Stomach smooth muscle (tissue), 2 donors: ENCODE measurements around the gene SKAP2.

Experiments
- H3K27ac ChIP-seq: one replicate; pipeline ENCODE4 v1.7.0; 2013; ENCODE audit warnings: mild to moderate bottlenecking, low read length, inconsistent platforms
- H3K27me3 ChIP-seq, 2 donors: one replicate each; pipeline ENCODE4 v1.7.0; 2013; ENCODE audit warnings: low read length in 2 of 2; ENCODE audit not compliant: insufficient read depth in 2 of 2, control insufficient read depth in 1 of 2
- H3K36me3 ChIP-seq, 2 donors: one replicate each; pipeline ENCODE4 v1.7.0; 2013; ENCODE audit warnings: low read length in 2 of 2; ENCODE audit not compliant: control insufficient read depth in 2 of 2, insufficient read depth in 2 of 2
- H3K4me1 ChIP-seq: one replicate; pipeline ENCODE4 v1.7.0; 2013; ENCODE audit warnings: low read length; ENCODE audit not compliant: control insufficient read depth, insufficient read depth
- H3K4me3 ChIP-seq, 2 donors: one replicate each; pipeline ENCODE4 v1.7.0; 2013; ENCODE audit warnings: low read length in 2 of 2
- H3K9ac ChIP-seq, 2 donors: one replicate each; pipeline ENCODE4 v1.7.0; 2013; ENCODE audit warnings: low read length in 2 of 2, mild to moderate bottlenecking in 1 of 2
- H3K9me3 ChIP-seq, 2 donors: one replicate each; pipeline ENCODE4 v1.7.0; 2013; ENCODE audit warnings: low read length in 2 of 2; ENCODE audit not compliant: control insufficient read depth in 2 of 2
- donor health status: healthy.
- donor health status: Pancreatic carcinoma.

SKAP2 gene

DNA sequence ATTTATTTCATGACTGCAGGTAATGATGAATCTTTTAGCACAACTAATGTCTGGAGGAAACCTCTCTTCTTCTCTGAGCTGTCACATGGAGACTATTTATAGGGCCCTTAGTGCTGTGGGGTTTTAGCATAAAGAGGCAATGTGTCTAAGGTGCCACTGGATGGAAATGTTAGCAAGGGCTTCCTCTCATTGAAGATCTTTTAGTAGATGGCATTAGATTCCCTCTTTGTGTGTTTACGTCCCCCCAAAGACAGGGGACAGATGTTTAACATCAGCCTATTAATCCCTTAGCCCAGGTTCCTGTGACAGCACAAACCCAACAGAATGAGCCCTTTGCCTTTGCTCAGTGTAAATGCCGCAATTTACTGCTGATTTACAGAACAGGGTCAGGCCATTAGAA lies 208.6 kb downstream of the SKAP2 start:
- H3K27me3 ChIP-seq = no peaks in the 10 kb centered on the region
- H3K36me3 ChIP-seq = no peaks in the 10 kb centered on the region
- H3K4me1 ChIP-seq = no peaks in the 10 kb centered on the region
- no peaks in the 10 kb centered on the region for H3K9me3 ChIP-seq
- no peak overlapping the region for H3K4me3 ChIP-seq
- H3K27ac ChIP-seq = no peak overlapping the region
- no peak overlapping the region for H3K9ac ChIP-seq

DNA sequence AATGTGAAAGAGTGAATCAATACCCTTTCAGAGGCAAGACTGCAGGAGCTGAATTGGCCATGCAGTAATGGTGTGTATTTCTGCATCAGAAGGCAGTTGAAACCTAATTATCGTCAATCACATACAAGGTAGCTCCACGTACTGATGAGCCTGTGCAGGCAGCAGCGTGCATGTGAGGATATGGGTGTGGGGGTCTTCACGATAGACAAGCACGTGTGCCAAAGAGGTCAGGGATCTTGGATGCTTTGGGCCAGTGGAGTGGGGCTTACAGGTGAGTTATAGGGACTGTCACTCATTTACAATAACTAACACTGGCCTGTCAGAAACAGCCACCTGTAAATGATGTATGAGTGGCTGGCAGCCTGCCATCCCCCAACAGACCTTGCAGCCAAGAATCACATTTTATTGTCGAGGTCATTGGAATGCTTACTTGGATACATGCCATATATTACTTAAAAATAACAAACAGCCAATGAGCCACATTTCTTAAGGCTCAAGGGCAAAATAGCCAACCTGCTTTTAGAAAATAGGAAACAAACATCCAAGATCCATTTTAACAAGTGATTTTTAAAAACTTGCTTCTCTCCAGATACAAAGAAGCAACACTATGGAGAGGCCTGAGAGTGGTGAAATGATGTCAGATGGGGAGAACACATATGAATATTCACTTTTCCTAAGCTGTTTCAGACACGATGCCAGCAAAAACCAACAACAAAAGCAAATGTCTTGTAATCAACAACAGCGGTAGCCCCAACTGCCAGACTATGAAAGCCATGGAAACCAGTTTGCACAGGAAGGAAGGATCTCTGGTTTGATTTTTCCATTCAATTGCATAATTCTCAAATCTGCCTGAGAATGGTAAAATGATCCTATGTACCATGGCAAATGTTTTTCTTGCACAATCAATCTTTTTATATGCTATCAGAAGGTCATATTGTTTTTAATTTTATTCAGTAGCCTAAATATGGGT lies 210.7 kb downstream of the SKAP2 start:
- Histone ChIP-seq H3K4me3 (no peak overlapping the region), H3K36me3 (no peaks in the 10 kb centered on the region), H3K27ac (no peak overlapping the region)

DNA sequence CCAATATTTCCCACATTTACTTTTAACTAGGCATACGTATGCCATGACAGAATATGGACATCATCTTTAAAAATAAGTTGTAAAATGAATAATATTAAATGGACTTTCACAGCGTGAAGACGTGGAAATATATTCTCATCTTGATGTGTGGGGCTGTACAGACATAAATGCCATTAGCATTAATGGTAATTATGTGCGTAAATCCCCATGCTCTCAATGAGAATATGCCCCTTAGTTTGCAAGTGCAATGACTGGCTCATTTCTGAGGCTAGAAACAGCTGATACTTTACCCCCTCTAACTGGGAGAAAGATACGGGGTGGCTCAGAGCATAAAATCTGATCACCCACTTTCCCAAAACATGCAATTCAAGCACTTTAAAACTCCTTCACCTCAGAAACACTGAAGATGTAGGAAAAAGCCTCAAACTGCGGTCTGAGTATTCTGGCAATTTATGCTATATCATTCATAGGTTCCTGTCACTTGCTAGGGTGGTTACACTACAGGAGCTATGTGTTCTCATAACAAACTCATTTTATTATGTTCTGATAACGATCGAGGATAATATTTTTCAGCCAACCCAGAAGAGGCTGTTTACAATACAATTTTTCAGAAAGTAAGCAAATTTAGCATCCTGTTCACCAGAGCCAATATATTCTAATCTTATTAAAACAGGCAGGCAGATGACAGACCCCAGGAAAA lies 211.8 kb downstream of the SKAP2 start:
- H3K9ac ChIP-seq = no peak overlapping the region
- H3K27ac ChIP-seq = no peak overlapping the region
- H3K4me3 ChIP-seq = no peak overlapping the region
- no peaks in the 10 kb centered on the region for H3K27me3 ChIP-seq
- H3K9me3 ChIP-seq = no peaks in the 10 kb centered on the region
- no peaks in the 10 kb centered on the region for H3K4me1 ChIP-seq
- H3K36me3 ChIP-seq = no peaks in the 10 kb centered on the region

More for the DNA sequence above, 210.7 kb downstream of the SKAP2 start:
- H3K27me3 ChIP-seq = no peaks in the 10 kb centered on the region
- H3K9me3 ChIP-seq = no peaks in the 10 kb centered on the region
- H3K9ac ChIP-seq = no peak overlapping the region
- no peaks in the 10 kb centered on the region for H3K4me1 ChIP-seq

DNA sequence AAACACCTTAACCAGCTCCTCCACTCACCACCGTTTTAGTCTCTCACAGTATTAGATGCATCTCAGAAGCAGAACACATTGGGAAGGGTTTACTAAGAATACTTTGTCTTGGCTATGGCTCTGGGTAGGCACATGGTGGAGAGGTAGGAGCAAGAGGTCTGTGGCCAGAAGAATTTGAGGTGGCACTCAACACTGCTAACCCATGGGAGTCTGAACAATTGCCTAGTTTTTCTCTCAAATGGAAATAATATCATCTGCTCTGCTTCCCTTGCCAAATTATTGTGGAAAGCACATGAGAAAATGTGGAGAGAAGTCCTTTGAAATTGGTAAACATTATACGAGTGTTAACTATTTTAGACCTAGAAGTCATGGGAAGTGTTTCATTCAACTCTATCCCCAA lies 214.3 kb downstream of the SKAP2 start:
- no peaks in the 10 kb centered on the region for H3K27me3 ChIP-seq
- no peaks in the 10 kb centered on the region for H3K9me3 ChIP-seq
- H3K36me3 ChIP-seq = no peaks in the 10 kb centered on the region
- H3K9ac ChIP-seq = no peak overlapping the region
- no peaks in the 10 kb centered on the region for H3K4me1 ChIP-seq
- no peak overlapping the region for H3K27ac ChIP-seq
- no peak overlapping the region for H3K4me3 ChIP-seq

DNA sequence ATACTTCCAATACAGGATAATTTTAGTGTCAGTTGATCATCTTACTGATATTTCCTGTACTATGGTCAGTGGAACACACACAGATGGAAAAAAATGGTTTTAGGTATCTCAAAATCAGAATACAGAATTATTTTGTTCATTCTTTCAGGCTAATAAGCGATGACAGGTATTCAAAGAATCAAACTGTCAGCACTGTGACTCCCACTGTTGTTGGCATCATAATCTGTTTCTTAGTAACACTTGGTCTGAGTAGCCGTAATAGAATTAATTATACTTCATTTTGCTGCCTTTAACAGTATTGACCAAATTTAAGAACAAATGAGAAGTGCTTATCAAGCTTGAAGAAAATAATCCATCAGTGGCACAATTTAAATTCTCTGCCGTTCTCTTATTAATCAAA lies 215.0 kb downstream of the SKAP2 start:
- Histone ChIP-seq H3K27me3 (no peaks in the 10 kb centered on the region), H3K4me1 (no peaks in the 10 kb centered on the region), H3K36me3 (no peaks in the 10 kb centered on the region), H3K27ac (no peak overlapping the region), H3K9ac (no peak overlapping the region), H3K9me3 (no peaks in the 10 kb centered on the region), H3K4me3 (no peak overlapping the region)

DNA sequence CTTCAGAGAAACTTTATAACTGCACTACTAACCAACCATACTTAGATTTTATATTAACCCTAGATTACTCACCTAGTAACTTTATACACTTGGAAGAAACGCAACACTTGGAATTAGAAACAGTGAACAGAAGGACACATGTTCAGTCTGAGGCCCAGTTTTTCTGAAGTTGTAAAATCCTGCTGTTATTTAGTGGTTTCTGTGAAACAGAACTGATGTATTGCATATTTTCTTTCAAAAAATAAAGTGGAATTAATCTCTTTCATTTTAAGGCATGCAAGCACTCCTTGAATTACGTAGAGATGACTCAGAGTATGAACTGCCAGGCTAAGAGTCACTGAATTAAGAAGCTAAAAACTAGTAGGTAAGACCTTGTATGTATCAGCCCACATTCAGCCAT lies 215.8 kb downstream of the SKAP2 start:
- Histone ChIP-seq H3K4me3 (no peak overlapping the region), H3K9me3 (no peaks in the 10 kb centered on the region), H3K36me3 (no peaks in the 10 kb centered on the region), H3K27me3 (no peaks in the 10 kb centered on the region), H3K9ac (no peak overlapping the region), H3K4me1 (no peaks in the 10 kb centered on the region), H3K27ac (no peak overlapping the region)

DNA sequence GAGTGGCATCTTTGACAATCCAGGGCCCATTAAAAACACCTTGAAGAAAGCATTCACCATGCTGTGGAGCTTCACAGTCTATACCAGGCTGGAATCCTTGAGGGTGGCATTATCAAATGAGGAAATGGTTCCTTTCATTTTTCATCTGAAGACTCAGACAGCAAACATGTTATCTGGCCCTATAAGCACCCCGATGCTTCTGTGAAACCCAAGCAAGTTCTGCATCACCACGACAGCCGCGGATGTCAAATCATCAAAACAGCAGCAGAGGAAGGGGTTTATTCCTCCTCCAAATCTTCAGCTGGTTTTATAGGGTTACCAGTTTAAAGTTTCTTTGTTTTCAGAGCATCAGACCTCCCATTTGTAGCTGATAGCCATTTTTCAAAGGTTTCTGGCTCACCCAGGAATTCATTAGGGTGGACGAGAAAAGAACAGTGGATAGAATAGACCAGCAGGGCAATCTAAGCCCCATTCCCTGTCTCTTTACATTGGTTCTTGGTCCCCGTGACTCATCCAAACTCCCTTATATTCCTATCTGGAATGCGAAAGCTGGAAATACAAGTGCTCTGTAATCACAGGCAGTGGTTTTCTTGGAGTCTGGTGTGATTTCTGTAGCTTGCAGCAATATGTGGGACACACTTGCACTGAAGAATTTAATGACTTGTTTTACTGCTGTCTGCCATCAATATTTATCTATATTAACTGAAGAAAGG lies 217.9 kb downstream of the SKAP2 start:
- no peaks in the 10 kb centered on the region for H3K27me3 ChIP-seq
- H3K27ac ChIP-seq = no peak overlapping the region
- no peaks in the 10 kb centered on the region for H3K4me1 ChIP-seq
- no peaks in the 10 kb centered on the region for H3K9me3 ChIP-seq
- H3K4me3 ChIP-seq = no peak overlapping the region
- H3K36me3 ChIP-seq = no peaks in the 10 kb centered on the region
- no peak overlapping the region for H3K9ac ChIP-seq

DNA sequence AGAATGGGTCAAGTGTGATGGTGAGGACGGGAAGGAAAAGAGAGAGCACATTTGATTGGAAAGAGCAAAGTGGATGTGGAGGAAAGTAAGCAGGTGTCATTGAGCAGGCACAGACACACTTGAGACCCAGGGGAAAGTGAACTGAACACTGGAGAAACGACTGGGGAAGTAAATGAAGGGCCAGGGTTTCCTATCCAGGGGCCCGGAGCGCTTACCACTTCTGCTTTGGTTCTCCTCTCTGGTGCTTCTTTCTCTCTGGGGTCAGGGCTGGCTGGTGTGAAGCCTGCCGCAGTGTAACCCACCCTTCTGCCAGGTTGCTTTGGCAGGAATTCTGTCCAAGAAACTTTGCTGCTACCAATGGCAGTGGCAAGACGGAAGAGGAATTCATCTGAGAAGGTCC lies 219.3 kb downstream of the SKAP2 start:
- Histone ChIP-seq H3K27ac (no peak overlapping the region), H3K9ac (no peak overlapping the region), H3K27me3 (no peaks in the 10 kb centered on the region), H3K9me3 (no peaks in the 10 kb centered on the region), H3K4me1 (no peaks in the 10 kb centered on the region), H3K4me3 (no peak overlapping the region), H3K36me3 (no peaks in the 10 kb centered on the region)

DNA sequence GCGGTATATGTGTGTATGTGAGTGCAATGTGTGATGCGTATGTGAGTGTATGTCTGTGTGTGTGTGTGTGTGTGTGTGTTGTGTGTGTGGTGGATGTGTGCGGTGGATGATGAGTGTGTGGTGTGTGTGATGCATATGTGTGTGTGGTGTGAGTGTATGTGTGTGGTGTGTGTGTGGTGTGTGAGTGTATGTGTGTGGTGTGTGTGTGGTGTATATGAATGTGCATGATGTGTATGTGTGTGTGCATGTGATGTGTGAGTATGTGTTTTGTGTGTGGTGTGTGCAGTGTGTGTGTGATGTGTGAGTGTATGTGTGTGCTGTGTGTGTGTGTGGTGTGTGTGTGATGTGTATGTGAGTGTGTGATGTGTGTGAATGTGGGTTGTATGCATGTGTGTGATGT lies 222.0 kb downstream of the SKAP2 start:
- H3K9ac ChIP-seq = no peak overlapping the region
- no peaks in the 10 kb centered on the region for H3K4me1 ChIP-seq
- H3K9me3 ChIP-seq = no peaks in the 10 kb centered on the region
- no peaks in the 10 kb centered on the region for H3K36me3 ChIP-seq
- no peak overlapping the region for H3K4me3 ChIP-seq
- H3K27ac ChIP-seq = no peak overlapping the region
- no peaks in the 10 kb centered on the region for H3K27me3 ChIP-seq

DNA sequence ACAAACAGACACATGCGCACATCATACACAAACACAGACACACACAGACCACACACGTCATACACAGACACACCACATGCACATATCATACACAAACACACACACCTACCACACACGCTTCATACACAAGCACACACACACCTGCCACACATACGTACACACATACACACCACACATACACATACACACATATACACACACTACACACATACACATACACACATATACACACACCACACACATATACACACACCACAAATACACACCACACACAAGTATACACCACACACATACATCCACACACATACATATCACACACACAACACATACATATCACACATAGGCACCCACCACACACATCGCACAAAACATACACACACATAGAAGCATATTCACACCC lies 224.7 kb downstream of the SKAP2 start:
- Histone ChIP-seq H3K4me3 (no peak overlapping the region), H3K4me1 (no peaks in the 10 kb centered on the region), H3K36me3 (no peaks in the 10 kb centered on the region), H3K9ac (no peak overlapping the region), H3K27ac (no peak overlapping the region), H3K27me3 (no peaks in the 10 kb centered on the region), H3K9me3 (no peaks in the 10 kb centered on the region)
